DMS114 treated with DMSO at 0.1 percent for 48 hours (cell line): ENCODE results near the gene PYCR2.
"Not testable (repeated sequence)": the region's sequence is repeated elsewhere in the genome, so short reads cannot be mapped to it uniquely, and the experiment has no call there.

ENCODE experiments used
- DNase-seq: peaks from one replicate; lab custom pipeline; 2025; ENCODE audit not compliant: unreplicated experiment; lab: John Stamatoyannopoulos, UW

PYCR2 gene

DNA sequence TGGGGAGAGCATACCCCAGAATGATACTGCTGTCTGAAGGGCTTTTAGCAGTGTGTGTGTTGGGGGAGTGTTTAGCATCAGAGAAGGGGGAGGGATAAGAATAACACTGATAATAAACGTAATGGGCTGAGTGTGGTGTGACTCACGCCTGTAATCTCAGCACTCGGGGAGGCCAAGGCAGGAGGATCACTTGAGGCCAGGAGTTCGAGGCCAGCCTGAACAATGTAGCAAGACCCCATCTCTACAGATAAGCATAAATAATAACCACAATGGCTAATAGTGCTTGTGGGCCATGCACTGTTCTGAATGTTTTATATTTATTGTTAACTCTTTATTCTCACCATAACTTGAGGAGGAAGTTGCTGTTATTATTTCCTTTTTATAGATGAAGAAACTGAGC, 19.5 kb upstream of the PYCR2 start:
- DNase-seq: no peak

DNA sequence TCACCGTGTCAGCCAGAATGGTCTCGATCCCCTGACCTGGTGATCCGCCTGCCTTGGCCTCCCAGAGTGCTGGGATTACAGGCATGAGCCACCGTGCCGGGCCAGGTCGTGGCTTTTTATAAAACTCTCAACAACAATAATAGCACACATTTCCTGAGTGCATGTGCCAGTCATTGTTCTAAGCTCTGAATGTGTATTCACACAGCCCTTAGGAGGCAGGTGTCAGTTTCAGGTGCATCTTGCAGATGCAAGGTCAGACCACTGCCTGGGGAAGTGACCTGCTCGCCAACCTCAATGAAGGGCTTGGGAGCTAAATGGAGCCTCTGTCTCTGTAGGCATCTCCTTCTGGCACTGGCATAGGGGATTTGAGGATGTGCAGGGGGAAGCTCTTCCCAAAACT, 18.5 kb upstream of the PYCR2 start:
- no peak for DNase-seq

DNA sequence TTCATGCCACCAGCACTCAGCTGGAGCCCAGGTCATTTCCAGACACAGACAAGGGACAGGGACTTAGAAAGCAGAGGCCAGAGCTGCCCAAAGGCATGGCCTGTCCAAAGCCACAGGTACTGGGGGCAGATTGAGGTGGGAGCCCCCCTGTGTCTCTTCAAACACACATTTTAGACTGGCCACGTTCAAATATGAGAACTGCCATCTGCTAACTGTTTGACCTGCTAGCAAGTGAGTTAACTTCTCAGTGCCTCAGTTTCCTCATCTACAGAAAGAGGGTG, 17.8 kb upstream of the PYCR2 start:
- DNase-seq: no peak

DNA sequence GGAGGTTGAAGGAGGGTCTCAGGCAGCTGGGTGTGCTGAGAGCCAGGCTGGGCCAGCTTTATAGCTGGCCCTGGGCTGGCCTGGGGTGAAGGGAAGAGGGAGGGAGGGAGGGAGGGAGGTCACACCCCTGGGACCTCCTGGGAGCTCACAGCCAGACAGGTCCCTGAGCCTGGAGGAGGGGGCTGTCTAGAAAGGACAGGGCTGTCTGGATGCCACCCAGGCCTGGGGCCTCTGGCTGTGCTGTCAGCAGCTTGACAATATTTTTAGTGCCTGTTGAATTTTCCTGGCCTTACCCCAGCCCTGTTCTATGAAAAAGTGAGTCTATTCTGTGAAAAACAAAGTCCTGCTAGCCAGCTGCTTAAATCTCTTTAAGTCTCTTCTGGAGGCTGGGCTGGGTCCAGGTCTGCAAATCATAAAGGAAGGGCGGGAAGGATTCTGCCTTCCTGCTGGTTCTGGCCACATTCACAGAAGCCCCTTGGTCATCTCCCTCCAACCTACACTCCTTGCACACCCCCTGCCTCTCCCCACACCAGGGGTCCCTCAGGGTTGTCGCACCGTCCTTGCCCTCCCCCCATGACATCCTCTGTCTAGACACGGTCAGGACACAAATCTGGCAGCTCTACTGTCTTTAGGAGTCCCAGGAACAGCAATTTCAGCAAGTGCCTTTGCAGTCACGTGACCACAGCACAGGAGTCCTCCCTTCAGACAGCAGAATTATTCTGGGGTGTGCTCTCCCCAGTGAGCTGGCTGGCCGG, 17.3 kb upstream of the PYCR2 start, which contains the start of gene LEFTY2:
TSS of gene LEFTY2 (minus strand) at position 34 of the 755 bp plus-strand sequence. CDS start 80 bp downstream, outside the sequence.
- no peak for DNase-seq

DNA sequence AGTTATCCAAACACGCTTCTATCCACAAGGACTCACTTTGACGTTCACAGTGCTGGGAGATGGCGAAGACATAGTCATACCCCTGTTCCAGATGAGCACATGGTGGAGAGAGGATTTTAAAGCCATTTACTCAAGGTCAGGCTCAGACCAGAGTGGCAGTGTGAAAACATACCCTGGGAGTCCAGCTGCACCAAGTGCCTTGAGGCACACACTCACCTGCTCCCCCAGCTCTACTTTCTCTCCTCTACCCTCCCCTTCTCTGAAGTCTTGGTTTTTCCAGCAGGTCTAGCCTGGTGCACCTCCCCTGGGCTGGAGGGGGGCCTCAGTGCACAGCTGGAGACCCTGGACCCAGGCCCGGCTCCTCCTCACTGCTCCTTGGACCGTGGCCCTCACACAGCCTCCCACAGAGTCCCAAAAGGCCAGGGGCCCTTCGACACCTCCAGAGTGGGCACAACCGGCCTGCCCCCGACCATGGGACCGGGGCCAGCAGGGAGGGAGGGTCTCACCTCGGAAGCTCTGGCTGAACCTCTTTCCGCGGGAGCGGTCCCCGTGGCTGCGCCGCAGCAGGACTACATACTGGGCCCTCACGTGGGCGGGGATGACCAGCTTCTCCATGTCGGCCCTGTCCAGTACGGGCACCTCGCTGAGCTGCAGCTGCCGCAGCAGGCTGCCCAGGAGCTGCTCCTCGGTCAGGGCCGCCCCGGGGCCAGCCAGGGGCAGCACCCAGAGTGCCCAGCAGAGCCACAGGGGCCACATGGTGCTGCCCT, 16.5 kb upstream of the PYCR2 start:
- no peak for DNase-seq

DNA sequence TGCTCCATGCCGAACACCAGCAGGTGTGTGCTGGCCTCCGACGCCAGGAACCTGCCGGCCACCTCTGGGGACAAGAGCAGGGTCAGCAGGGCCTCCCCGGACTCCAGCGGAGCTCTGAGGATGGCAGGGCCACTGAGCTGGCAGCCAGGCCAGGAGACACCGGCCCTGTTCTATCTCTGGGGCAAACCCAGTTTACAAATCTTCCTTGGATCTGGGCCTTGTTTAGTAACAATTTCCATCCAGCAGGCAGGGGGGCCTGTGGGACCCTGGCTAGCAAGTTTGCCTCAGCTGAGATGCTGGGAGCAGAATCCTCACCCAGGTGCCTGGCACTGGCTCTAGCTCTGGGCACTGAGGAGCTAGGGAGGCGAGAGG, 15.9 kb upstream of the PYCR2 start:
- DNase-seq: not testable (repeated sequence)

DNA sequence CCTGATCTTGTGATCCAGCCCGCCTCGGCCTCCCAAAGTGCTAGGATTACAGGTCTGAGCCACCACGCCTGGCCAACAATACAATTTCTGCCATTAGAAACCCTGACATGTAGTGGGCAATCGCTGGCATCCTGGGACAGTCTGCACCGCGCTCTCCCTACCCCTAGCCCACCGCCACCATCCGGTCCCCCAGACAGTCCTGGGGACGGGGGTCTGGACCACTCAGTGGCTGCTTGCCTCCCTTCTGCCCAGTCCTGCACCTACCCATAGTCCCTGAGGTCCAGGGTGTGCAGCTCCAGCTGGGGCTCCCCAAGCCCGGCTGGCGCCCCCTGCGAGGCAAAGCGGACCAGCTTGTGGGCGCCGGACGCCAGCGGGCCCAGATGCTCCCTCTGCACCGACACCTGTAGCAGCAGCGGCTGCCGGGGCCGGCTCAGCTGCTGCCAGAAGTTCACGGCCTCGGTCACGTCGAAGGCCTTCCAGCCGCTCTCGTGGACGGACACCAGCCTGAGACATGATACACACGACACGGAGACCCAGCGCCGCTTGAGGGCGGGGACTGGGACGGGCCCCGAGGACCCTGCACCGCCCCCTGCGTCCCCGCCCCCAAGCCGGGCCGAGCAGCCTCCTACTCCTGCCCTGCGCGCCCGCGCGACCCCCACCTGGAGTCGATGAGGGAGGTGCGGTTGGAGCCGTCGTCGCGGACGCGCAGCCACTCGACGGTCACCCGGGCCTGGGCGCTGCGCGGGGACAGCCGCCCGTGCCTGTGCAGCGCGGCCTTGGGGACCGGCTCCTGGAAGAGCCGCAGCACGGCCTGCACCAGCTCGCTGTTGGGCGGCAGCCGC, 15.3 kb upstream of the PYCR2 start:
- DNase-seq: not testable (repeated sequence)

DNA sequence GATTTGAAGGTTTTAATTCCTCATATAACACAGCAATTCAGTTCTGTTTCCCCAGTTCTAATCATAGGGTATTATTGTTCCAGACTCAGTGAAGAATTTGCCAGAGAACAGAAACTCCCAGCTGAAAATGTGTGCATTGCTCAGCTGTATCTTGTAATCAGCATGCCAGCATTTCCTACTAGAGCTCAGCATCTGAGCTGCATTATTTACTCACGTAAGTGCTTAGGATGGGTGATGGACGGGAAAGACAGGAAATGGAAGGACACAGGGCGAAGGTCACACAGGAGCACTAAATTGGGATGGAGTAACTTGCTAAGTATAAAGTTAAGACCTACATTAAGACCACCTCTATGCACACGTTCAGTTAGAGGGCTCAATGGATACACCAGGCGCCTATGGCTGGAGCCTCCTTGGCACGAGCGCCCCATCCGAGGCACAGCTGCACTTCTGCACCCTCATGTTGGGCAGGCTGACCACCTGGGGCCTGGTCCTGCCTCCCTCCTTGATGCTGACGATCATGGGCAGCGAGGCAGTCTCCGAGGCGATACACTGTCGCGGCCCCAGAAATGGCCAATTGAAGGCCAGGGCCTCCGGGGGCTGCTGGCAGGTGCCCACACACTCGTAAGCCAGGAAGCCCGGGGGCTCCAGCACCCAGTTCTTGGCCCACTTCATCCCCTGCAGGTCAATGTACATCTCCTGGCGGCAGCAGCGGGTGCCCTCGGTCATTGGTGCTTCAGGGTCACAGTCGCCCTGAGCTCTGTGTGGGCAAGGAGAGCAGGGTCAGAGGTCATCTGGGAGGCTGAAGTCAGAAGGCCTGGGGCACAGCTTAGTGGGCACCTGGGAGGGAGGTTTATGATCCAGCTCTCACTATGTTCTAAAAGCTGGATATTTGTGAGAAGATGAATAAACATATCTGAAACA, 13.3 kb upstream of the PYCR2 start:
- DNase-seq: no peak

DNA sequence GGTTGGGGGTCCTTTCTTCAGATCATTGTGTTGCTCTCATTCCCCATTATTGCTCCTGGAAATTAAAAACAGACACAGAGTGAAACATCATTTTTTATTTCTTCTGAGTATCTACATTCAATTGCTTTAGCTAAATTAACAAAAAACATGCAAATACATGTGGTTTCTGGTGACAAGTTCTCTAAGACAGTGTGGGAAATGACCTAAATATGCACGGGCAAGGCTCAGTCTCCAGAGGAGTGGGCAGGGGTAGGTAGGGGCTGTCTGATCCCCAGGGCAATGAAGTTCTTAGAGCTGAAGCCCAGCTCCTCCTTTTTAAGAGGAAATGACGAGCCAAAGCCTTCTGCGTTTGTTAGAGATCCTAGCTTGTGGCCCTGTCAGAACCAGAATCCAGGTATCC, 12.5 kb upstream of the PYCR2 start:
- DNase-seq: no peak

DNA sequence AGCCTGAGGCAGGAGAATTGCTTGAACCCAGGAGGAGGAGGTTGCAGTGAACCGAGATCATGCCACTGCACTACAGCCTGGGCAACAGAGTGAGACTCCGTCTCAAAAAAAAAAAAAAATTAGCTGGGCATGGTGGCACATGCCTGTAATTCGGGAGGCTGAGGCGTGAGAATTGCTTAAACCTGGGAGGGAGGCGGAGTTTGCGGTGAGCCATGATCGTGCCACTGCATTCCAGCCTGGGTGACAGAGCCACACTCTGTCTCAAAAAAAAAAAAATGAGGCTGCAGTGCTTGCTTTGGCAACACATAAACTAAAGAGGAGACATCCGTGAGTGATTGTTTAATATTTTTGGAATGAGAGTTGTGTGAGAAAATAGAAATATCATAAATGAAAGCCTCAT, 12.0 kb upstream of the PYCR2 start:
- not testable (repeated sequence) for DNase-seq

DNA sequence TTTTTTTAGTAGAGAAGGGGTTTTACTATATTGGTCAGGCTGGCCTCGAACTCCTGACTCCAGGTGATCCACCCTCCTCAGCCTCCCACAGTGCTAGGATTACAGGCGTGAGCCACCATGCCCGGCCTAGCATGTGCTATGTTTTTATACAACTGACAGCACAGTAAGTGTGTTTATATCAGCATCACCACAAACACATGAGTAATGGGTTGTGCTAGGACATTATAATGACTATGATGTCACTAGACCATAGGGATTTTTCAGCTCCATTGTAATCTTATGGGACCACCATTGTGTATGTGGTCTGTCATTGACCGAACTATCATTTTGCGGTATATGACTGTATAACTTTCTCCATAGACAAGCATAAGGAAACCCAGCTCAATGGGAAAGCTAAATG, 10.7 kb upstream of the PYCR2 start:
- DNase-seq: no peak

DNA sequence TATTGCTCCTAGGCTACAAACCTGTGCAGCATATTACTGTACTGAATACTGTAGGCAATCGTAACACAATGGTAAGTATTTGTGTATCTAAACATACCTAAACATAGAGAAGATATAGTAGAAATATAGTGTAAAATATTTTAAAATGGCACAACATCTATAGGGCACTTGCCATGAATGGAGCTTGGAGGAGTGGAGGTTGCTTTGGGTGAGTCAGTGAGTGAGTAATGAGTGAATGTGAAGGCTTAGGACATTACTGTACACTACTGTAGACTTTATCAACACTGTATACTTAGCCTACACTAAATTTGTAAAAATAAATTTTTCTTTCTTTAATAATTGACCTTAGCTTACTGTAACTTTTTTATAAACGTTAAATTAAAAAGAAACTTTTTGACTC, 9.0 kb upstream of the PYCR2 start:
- no peak for DNase-seq

DNA sequence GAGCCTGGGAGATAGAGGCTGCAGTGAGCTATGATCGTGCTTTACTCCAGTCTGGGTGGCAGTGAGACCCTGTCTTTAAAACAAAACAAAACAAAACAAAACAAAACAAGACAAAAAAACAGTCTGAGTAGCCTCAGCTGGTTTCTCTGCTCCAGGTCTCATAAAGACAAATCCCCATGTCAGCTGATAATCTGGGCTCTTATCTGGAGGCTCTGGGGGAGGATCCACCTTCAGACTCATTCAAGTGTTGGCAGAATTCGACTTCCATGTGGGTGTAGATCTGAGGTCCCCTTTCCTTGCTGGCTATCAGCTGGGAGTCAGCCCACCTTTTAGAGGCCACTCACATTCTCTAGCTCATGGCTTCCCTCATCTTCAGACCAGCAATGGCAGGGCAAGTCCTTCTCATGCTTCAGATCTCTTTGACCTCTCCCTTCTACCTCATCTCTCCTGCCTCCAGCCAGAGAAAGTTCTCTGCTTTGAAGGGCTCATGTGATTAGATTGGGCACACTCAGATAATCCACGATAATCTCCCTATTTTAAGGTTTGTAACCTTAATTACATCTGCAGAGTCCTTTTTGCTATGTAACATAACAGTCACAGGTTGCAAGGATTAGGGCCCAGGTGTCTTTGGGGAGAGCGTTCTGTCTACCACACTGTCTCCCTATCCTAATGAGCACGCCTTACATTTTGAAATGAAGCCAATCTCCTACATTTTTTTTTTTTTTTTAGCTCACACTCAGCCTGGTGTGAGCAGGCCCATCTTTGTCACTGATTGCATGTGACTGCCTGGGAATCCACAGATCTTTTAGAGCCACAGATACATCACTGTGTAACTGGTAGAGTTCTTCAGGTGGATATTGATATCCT, 7.5 kb upstream of the PYCR2 start:
- no peak for DNase-seq

DNA sequence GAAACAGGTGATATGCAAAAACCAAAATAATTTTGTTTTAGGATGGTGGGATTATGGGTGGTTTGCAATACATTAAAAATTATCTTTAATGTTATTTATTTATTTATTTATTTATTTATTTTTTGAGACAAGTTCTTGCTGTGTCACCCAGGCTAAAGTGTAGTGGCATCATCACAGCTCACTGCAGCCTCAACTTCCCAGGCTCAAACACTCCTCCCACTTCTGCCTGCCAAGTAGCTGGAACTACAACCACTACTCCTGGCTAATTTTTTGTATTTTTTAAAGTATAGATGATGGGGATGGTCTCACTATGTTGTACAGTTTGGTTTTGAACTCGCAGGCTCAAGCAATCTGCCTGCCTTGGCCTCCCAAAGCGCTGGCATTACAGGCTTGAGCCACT, 6.5 kb upstream of the PYCR2 start:
- DNase-seq: no peak

DNA sequence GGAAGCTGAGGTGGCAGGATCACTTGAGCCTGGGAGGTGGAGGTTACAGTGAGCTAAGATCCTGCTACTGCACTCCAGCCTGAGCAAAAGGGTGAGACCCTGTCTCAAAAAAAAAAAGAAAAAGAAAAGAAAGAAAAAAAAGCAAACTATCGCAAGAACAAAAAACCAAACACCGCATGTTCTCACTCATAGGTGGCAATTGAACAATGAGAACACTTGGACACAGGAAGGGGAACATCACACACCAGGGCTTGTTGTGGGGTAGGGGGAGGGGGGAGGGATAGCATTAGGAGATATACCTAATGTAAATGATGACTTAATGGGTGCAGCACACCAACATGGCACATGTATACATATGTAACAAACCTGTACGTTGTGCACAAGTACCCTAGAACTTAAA, 5.4 kb upstream of the PYCR2 start:
- DNase-seq: not testable (repeated sequence)

DNA sequence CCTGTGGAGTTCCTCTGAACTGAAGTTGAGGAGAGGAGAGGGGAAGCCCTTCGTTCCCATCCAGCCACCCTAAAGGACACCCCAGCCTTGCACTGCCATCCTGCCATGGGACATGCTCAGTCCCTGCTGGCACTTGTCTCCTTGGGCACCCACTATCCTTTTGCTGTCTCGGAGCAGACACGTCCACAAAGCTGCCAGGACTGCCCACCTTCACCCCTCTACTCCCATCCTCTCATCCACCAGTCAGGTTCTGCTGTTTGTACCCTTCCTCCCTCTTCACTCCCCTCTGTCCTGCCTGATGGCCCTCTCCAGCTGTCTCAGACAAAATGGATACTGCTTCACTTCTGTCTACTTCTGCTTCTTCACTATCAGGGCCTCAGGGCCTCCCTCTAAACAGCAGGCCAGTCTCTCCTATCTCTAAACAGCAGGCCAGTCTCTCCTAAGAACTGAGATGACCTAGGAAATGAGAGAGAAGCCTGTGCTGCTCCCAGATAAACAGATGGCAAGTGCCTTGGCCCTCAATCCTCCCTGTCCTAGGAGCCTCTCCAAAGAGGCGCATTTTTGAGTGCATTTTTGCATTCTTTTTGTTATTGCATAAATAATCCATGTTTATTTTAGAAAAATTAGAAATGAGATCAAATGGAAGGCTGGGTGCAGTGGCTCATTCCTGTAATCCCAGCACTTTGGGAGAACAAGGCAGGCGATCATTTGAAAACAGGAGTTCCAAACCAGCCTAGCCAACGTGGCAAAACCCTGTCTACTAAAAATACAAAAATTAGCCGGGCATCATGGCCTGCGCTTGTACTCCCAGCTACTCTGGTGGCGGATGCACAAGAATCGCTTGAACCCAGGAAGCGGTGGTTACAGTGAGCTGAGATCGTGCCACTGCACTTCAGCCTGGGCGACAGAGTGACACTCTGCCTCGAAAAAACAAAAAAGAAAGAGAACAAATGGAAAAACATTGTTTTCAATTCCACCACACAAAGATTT, 4.4 kb upstream of the PYCR2 start:
- DNase-seq: no peak

DNA sequence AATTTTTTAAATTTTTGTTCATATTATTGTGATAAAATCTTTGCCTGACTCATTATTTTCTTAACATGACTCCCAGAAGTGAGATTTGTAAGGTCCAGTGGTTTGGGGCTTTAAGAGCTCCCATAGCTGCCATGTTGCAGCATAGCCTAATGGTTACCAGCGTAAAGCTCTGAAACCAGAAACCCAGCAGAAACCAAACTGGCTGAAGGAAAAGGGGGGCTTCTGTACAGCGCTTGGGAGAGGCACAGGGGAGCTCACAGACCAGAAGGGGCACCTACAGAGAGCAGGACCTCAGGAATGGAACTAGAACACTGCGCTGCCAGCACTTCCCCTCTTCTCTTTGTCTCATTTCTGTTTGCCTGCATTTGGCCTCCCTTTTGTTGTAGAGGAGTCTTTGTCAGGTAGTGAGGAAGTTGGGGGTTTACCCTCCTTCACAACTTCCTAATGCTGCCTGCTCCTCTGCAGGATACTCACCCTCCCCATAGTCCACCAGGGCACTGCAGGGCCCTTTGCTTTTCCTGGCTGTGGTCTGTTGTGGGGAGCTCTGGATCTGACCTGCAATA, 2.6 kb upstream of the PYCR2 start:
- no peak for DNase-seq

DNA sequence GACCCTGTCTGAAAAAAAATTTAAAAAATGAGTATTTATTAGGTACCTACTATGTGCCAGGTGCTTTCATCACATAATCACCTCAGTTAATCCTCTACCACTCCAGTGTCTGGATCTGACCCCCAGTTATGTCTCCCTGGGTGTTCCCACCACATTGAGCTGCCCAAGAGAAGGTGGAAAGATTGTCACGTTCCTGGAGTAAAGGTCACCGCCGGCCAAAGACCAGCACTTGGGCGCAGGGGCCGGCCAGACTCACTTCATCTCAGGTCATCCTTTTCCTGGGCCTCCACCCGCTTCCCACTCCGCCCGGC, 714 bp downstream of the PYCR2 start:
- no peak for DNase-seq
